GM13976 (cell line): ENCODE results near the gene PDZRN3.

Experiments used
- DNase-seq: peaks from one replicate; pipeline ENCODE4 v3.0.0; 2012; ENCODE audit warnings: low spot score
- in situ Hi-C: fragments of 300-500 bp; cut with MboI; formaldehyde crosslinking; loops from one replicate; pipeline ENCODE4 v1.12.0; 2022; ENCODE audit warnings: low sequenced_read_pairs, mixed read lengths, inconsistent platforms; ENCODE audit not compliant: unreplicated experiment
- TF ChIP-seq, protein P1 (sequence below): IDR thresholded peaks from 2 replicates; pipeline ENCODE4 v1.5.1; 2012; ENCODE audit warnings: borderline replicate concordance, mild to moderate bottlenecking; ENCODE audit not compliant: insufficient read depth; ENCODE audit errors: extremely low read depth, missing control alignments, control extremely low read depth

PDZRN3 gene

DNA sequence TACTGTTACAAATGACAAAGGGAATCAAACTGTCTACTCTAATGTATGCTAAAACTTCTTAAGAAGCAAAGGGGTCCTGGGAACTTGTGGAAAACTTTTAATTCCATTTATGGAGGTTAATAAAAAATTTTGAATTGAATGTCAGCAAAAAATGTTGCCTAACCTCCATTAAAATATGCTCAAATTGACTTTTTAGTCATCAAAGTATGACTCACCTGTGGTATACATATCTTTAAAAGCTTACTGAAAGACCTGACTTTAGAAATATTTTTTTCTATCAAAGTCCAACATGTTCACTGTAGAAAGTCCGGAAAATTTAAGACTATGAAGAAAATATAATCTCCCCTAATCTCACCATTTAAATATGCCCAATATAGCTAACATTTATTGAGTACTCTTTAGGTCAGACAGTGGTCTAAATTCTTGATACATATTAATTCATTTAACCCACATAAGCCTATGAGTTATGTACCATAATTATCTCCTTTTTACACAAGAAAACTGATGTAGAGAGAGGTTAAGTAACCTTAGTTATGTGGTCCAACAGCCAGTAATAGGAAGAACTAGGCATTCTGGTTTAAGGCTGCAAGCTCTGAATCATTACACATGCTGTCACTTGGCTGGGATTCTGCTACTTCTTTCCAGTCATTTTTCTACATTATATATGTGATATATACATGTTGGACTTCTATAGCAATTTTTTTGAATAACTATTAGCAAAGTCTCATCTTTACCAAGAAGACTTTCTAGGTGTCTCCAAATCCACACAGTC lies 83.6 kb downstream of the PDZRN3 start:
- TF ChIP-seq, protein P1, sequence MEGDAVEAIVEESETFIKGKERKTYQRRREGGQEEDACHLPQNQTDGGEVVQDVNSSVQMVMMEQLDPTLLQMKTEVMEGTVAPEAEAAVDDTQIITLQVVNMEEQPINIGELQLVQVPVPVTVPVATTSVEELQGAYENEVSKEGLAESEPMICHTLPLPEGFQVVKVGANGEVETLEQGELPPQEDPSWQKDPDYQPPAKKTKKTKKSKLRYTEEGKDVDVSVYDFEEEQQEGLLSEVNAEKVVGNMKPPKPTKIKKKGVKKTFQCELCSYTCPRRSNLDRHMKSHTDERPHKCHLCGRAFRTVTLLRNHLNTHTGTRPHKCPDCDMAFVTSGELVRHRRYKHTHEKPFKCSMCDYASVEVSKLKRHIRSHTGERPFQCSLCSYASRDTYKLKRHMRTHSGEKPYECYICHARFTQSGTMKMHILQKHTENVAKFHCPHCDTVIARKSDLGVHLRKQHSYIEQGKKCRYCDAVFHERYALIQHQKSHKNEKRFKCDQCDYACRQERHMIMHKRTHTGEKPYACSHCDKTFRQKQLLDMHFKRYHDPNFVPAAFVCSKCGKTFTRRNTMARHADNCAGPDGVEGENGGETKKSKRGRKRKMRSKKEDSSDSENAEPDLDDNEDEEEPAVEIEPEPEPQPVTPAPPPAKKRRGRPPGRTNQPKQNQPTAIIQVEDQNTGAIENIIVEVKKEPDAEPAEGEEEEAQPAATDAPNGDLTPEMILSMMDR = no peak
- in situ Hi-C loops = no loop called here
- DNase-seq = no peak

DNA sequence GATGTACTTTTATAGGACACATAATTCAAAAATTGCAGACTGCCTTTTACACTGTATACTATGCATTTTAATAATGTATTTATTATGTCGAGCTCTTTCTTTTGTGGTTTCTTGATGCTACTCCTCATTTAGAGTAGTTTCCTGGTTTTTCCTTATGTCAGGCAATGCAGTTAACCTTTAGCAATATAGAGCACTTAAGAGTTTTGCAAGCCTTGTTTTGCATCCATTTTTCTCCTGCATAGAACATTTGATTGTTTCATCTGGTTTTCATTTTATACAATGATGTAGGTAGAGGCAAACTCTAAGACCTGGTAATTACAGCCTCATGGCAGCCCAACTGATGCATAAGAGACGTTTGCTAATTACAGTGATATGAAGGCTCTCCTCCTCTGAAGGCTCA lies 86.3 kb downstream of the PDZRN3 start:
- TF ChIP-seq, protein P1 = no peak
- in situ Hi-C loops = no loop called here
- DNase-seq = no peak

DNA sequence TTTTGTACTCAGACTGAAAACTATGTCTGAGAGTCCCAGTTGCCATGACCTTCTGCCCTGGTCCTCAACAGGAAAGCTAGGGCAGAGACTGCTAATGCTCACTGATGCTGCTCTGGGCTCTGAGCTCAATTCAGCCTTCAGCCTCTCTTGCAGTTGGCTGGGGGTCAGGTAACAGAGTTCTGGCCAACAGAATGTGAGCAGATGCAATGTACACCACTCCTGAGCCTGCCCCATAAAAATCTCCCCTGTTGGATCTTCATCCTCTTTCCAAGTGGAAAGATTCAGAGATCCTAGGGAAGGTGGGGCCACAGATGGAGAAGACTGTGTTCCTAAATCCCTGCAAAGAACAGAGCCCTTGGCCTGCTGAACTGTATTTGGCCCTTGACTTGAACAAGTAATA lies 87.8 kb downstream of the PDZRN3 start:
- in situ Hi-C loops = no loop called here
- DNase-seq = no peak
- TF ChIP-seq, protein P1 = no peak

GRCh38 chr3:73536336-73536895 lies 88.3 kb downstream of the PDZRN3 start:
- in situ Hi-C loops = no loop called here
- DNase-seq = no peak
- TF ChIP-seq, protein P1 = no peak

- TF ChIP-seq, protein P1 = no peak
- in situ Hi-C loops = no loop called here
- no peak for DNase-seq
These were observed 88.8 kb downstream of the PDZRN3 start for GRCh38 chr3:73535931-73536330.

DNA sequence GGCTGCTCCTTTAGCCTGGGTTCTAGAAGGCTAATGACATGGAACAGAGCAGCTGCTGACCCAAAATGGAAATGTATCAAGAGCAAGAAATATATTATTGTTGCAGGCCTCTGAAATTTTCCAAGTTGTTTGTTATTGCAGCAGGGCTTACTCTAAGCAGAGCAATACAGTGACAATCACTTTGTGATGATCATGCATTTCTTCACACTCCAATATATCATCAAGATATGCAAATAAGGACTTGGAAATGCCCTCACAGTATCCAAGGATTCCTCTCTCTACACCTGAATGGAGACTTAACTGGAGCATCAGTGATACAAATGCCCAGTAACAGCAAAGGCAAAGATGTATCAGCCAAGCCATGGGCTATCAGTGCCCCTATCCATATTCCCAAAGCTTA lies 89.6 kb downstream of the PDZRN3 start:
- DNase-seq = no peak
- in situ Hi-C loops = no loop called here
- TF ChIP-seq, protein P1 = no peak
